HEK293 (cell line): ENCODE measurements around the gene CECR2.
A peak's percentile ranks its signal among the peaks of the same experiment; 100 is the strongest.

Source experiments
- CTCF ChIA-PET: fragments of 350-600 bp; formaldehyde crosslinking; extraction: SDS; loops from one replicate; lab custom pipeline; 2021; ENCODE audit warnings: antibody characterized with exemption; lab: Yijun Ruan, JAX
- POLR2A ChIA-PET: fragments of 300-600 bp; formaldehyde crosslinking; extraction: SDS; loops from one replicate; lab custom pipeline; 2020; ENCODE audit warnings: antibody characterized with exemption, inconsistent platforms; lab: Yijun Ruan, JAX
- H3K27ac ChIP-seq: fragments of 200-500 bp; sonication (Bioruptor generic); 2 replicates; pipeline ENCODE4 v1.5.1; 2014; ENCODE audit warnings: low read depth, low read length, control low read depth, inconsistent platforms; ENCODE audit errors: extremely low read depth
- H3K36me3 ChIP-seq, 2 experiments: fragments of 200-500 bp in 1 of 2; sonication (Bioruptor generic) in 1 of 2; 1 replicate in 1 of 2; 2 replicates in 1 of 2; pipeline ENCODE4 v1.5.1; 2014 to 2017; ENCODE audit warnings: inconsistent platforms in 2 of 2, low read length in 2 of 2; ENCODE audit not compliant: control insufficient read depth in 2 of 2, insufficient read depth in 1 of 2
- H3K4me1 ChIP-seq: fragments of 200-500 bp; sonication (Bioruptor generic); 2 replicates; pipeline ENCODE4 v1.5.1; 2014; ENCODE audit warnings: mild to moderate bottlenecking, low read length, inconsistent platforms; ENCODE audit not compliant: control insufficient read depth, insufficient read depth
- H3K4me3 ChIP-seq: 2 replicates; pipeline ENCODE4 v1.5.1; 2011; ENCODE audit warnings: low read depth, mild to moderate bottlenecking, control low read depth, low read length, moderate library complexity
- H3K9me3 ChIP-seq: fragments of 200-500 bp; sonication (Bioruptor generic); 2 replicates; pipeline ENCODE4 v1.5.1; 2014; ENCODE audit warnings: low read depth, low read length, inconsistent platforms; ENCODE audit not compliant: control insufficient read depth, insufficient read depth
- GLIS1 ChIP-seq: fragments of 450-650 bp; formaldehyde crosslinking; IDR thresholded peaks from 2 replicates; pipeline ENCODE4 v1.5.1; 2016; ENCODE audit warnings: missing biosample characterization, missing genetic modification characterization
- GLIS2 ChIP-seq: fragments of 450-650 bp; formaldehyde crosslinking; IDR thresholded peaks from 2 replicates; pipeline ENCODE4 v1.5.1; 2016; ENCODE audit warnings: missing biosample characterization, missing genetic modification characterization
- KLF16 ChIP-seq: fragments of 450-650 bp; formaldehyde crosslinking; IDR thresholded peaks from 2 replicates; pipeline ENCODE4 v1.5.1; 2017; ENCODE audit warnings: missing biosample characterization, missing genetic modification characterization
- SETDB1 ChIP-seq: IDR thresholded peaks from one replicate; pipeline ENCODE4 v1.6.1; 2017; ENCODE audit warnings: mild to moderate bottlenecking, low read length, moderate library complexity, mixed read lengths; ENCODE audit not compliant: insufficient read length
- SP2 ChIP-seq: fragments of 450-650 bp; formaldehyde crosslinking; IDR thresholded peaks from 2 replicates; pipeline ENCODE4 v1.5.1; 2016; ENCODE audit warnings: missing biosample characterization, missing genetic modification characterization
- ZFHX2 ChIP-seq: fragments of 450-650 bp; formaldehyde crosslinking; conservative IDR thresholded peaks from 2 replicates; pipeline ENCODE4 v1.5.1; 2016; ENCODE audit warnings: missing biosample characterization, missing genetic modification characterization
- ZNF19 ChIP-seq: fragments of 450-650 bp; formaldehyde crosslinking; IDR thresholded peaks from 2 replicates; pipeline ENCODE4; 2016; ENCODE audit warnings: missing biosample characterization, missing genetic modification characterization, low read depth
- ZNF223 ChIP-seq: fragments of 450-650 bp; formaldehyde crosslinking; IDR thresholded peaks from 2 replicates; pipeline ENCODE4 v1.5.1; 2016; ENCODE audit warnings: missing biosample characterization, missing genetic modification characterization
- ZNF24 ChIP-seq: fragments of 450-650 bp; formaldehyde crosslinking; IDR thresholded peaks from 2 replicates; pipeline ENCODE4 v1.5.1; 2016; ENCODE audit warnings: missing biosample characterization, missing genetic modification characterization
- ZNF248 ChIP-seq: fragments of 450-650 bp; formaldehyde crosslinking; IDR thresholded peaks from 2 replicates; pipeline ENCODE4 v1.5.1; 2017; ENCODE audit warnings: missing biosample characterization, missing genetic modification characterization
- ZNF274 ChIP-seq, 2 experiments: fragments of 200-500 bp in 1 of 2; fragments of 450-650 bp in 1 of 2; sonication (Bioruptor generic) in 1 of 2; formaldehyde crosslinking in 1 of 2; IDR thresholded peaks; 2 replicates each; pipeline versions ENCODE4 v1.5.1 to v1.6.1; 2014 to 2016; ENCODE audit warnings: borderline replicate concordance in 1 of 2, inconsistent platforms in 1 of 2, low read length in 1 of 2, missing biosample characterization in 1 of 2, missing genetic modification characterization in 1 of 2
- ZNF302 ChIP-seq: fragments of 450-650 bp; formaldehyde crosslinking; IDR thresholded peaks from 2 replicates; pipeline ENCODE4 v1.5.1; 2016; ENCODE audit warnings: missing biosample characterization, missing genetic modification characterization, low read depth
- ZNF350 ChIP-seq: fragments of 450-650 bp; formaldehyde crosslinking; IDR thresholded peaks from 2 replicates; pipeline ENCODE4 v1.5.0; 2017; ENCODE audit warnings: missing biosample characterization, mild to moderate bottlenecking, missing genetic modification characterization
- ZNF423 ChIP-seq: fragments of 450-650 bp; formaldehyde crosslinking; IDR thresholded peaks from 2 replicates; pipeline ENCODE4 v1.5.1; 2016; ENCODE audit warnings: missing biosample characterization, missing genetic modification characterization
- ZNF514 ChIP-seq: fragments of 450-650 bp; formaldehyde crosslinking; IDR thresholded peaks from 2 replicates; pipeline ENCODE4 v1.5.1; 2016; ENCODE audit warnings: missing biosample characterization, missing genetic modification characterization
- ZNF549 ChIP-seq: fragments of 450-650 bp; IDR thresholded peaks from 2 replicates; pipeline ENCODE4 v1.5.1; 2018; ENCODE audit warnings: missing biosample characterization, missing genetic modification characterization, mild to moderate bottlenecking, inconsistent platforms, moderate library complexity
- ZNF658 ChIP-seq: fragments of 450-650 bp; formaldehyde crosslinking; IDR thresholded peaks from 2 replicates; pipeline ENCODE4; 2016; ENCODE audit warnings: missing biosample characterization, missing genetic modification characterization
- TF ChIP-seq, protein P1 (sequence below): fragments of 450-650 bp; formaldehyde crosslinking; conservative IDR thresholded peaks from 2 replicates; pipeline ENCODE4 v1.5.1; 2016; ENCODE audit warnings: low read depth, missing biosample characterization, missing genetic modification characterization
- TF ChIP-seq, protein P2 (sequence below): fragments of 450-650 bp; formaldehyde crosslinking; IDR thresholded peaks from 2 replicates; pipeline ENCODE4 v1.5.1; 2016; ENCODE audit warnings: missing biosample characterization, missing genetic modification characterization
- TF ChIP-seq, protein P3 (sequence below): fragments of 450-650 bp; formaldehyde crosslinking; IDR thresholded peaks from 2 replicates; pipeline ENCODE4 v1.5.1; 2016; ENCODE audit warnings: missing biosample characterization, missing genetic modification characterization
- TF ChIP-seq, protein P4 (sequence below): fragments of 450-650 bp; formaldehyde crosslinking; IDR thresholded peaks from 2 replicates; pipeline ENCODE4 v1.5.1; 2016; ENCODE audit warnings: missing biosample characterization, missing genetic modification characterization

CECR2 gene

DNA sequence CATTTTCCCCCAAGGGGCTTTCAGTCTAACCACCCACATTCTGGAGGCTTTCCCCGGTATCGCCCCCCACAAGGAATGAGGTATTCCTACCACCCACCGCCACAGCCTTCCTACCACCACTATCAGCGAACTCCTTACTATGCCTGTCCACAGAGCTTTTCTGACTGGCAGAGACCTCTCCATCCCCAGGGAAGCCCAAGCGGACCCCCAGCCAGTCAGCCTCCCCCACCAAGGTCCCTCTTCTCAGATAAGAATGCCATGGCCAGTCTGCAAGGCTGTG lies 179.4 kb downstream of the CECR2 start:
- CTCF ChIA-PET: interaction anchor here (1.3 kb wide), 1 partner anchor 10 kb away, joined by 3 read pairs; no protein-coding TSS in a partner anchor
- POLR2A ChIA-PET: no interaction called here
- H3K36me3 ChIP-seq: peaks cover 24 to 63% of the 10 kb centered on the region in 2 experiments; a peak in 2 of 3 replicates

DNA sequence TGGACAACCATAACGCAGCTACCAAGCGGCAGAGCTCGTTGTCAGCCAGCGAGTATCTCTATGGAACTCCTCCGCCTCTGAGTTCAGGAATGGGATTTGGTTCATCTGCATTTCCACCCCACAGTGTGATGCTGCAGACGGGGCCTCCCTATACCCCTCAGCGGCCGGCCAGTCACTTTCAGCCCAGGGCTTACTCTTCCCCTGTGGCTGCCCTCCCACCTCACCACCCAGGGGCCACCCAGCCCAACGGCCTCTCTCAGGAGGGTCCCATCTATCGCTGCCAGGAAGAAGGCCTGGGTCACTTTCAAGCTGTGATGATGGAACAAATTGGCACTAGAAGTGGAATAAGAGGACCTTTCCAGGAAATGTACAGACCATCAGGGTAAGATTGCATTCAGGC lies 179.9 kb downstream of the CECR2 start:
- no peak overlapping the region for H3K4me3 ChIP-seq
- H3K4me1 ChIP-seq: no peaks in the 10 kb centered on the region
- TF ChIP-seq KLF16 (no peak), ZNF274 (IDR thresholded peaks at IDR 0.05; ENCODE audit: low read length) (no peak), ZNF274 (tag by site-specific recombination; IDR thresholded peaks at IDR 0.05; ENCODE audit: borderline replicate concordance) (no peak), ZFHX2 (tag by site-specific recombination) (no peak), ZNF223 (no peak), ZNF350 (tag by site-specific recombination) (no peak), ZNF19 (tag by site-specific recombination) (no peak), ZNF248 (no peak), ZNF302 (no peak), SP2 (no peak), ZNF549 (tag by site-specific recombination) (no peak), ZNF24 (tag by site-specific recombination) (no peak), ZNF514 (tag by site-specific recombination) (no peak), SETDB1 (no peak)
- TF ChIP-seq, protein P1, sequence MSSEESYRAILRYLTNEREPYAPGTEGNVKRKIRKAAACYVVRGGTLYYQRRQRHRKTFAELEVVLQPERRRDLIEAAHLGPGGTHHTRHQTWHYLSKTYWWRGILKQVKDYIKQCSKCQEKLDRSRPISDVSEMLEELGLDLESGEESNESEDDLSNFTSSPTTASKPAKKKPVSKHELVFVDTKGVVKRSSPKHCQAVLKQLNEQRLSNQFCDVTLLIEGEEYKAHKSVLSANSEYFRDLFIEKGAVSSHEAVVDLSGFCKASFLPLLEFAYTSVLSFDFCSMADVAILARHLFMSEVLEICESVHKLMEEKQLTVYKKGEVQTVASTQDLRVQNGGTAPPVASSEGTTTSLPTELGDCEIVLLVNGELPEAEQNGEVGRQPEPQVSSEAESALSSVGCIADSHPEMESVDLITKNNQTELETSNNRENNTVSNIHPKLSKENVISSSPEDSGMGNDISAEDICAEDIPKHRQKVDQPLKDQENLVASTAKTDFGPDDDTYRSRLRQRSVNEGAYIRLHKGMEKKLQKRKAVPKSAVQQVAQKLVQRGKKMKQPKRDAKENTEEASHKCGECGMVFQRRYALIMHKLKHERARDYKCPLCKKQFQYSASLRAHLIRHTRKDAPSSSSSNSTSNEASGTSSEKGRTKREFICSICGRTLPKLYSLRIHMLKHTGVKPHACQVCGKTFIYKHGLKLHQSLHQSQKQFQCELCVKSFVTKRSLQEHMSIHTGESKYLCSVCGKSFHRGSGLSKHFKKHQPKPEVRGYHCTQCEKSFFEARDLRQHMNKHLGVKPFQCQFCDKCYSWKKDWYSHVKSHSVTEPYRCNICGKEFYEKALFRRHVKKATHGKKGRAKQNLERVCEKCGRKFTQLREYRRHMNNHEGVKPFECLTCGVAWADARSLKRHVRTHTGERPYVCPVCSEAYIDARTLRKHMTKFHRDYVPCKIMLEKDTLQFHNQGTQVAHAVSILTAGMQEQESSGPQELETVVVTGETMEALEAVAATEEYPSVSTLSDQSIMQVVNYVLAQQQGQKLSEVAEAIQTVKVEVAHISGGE (tag by site-specific recombination): no peak
- TF ChIP-seq, protein P2, sequence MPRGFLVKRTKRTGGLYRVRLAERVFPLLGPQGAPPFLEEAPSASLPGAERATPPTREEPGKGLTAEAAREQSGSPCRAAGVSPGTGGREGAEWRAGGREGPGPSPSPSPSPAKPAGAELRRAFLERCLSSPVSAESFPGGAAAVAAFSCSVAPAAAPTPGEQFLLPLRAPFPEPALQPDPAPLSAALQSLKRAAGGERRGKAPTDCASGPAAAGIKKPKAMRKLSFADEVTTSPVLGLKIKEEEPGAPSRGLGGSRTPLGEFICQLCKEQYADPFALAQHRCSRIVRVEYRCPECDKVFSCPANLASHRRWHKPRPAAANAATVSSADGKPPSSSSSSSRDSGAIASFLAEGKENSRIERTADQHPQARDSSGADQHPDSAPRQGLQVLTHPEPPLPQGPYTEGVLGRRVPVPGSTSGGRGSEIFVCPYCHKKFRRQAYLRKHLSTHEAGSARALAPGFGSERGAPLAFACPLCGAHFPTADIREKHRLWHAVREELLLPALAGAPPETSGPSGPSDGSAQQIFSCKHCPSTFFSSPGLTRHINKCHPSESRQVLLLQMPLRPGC (tag by site-specific recombination): no peak
- TF ChIP-seq, protein P3, sequence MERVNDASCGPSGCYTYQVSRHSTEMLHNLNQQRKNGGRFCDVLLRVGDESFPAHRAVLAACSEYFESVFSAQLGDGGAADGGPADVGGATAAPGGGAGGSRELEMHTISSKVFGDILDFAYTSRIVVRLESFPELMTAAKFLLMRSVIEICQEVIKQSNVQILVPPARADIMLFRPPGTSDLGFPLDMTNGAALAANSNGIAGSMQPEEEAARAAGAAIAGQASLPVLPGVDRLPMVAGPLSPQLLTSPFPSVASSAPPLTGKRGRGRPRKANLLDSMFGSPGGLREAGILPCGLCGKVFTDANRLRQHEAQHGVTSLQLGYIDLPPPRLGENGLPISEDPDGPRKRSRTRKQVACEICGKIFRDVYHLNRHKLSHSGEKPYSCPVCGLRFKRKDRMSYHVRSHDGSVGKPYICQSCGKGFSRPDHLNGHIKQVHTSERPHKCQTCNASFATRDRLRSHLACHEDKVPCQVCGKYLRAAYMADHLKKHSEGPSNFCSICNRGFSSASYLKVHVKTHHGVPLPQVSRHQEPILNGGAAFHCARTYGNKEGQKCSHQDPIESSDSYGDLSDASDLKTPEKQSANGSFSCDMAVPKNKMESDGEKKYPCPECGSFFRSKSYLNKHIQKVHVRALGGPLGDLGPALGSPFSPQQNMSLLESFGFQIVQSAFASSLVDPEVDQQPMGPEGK (tag by site-specific recombination): no peak
- TF ChIP-seq, protein P4, sequence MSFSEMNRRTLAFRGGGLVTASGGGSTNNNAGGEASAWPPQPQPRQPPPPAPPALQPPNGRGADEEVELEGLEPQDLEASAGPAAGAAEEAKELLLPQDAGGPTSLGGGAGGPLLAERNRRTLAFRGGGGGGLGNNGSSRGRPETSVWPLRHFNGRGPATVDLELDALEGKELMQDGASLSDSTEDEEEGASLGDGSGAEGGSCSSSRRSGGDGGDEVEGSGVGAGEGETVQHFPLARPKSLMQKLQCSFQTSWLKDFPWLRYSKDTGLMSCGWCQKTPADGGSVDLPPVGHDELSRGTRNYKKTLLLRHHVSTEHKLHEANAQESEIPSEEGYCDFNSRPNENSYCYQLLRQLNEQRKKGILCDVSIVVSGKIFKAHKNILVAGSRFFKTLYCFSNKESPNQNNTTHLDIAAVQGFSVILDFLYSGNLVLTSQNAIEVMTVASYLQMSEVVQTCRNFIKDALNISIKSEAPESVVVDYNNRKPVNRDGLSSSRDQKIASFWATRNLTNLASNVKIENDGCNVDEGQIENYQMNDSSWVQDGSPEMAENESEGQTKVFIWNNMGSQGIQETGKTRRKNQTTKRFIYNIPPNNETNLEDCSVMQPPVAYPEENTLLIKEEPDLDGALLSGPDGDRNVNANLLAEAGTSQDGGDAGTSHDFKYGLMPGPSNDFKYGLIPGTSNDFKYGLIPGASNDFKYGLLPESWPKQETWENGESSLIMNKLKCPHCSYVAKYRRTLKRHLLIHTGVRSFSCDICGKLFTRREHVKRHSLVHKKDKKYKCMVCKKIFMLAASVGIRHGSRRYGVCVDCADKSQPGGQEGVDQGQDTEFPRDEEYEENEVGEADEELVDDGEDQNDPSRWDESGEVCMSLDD (tag by site-specific recombination): no peak
- H3K36me3 ChIP-seq: peaks cover 24 to 60% of the 10 kb centered on the region in 2 experiments; a peak in 2 of 3 replicates
- CTCF ChIA-PET: interaction anchor here (1.3 kb wide), 1 partner anchor 9 kb away, joined by 3 read pairs; no protein-coding TSS in a partner anchor
- POLR2A ChIA-PET: no interaction called here
- no peak overlapping the region for H3K27ac ChIP-seq
- no peaks in the 10 kb centered on the region for H3K9me3 ChIP-seq

More for the DNA sequence above, 179.4 kb downstream of the CECR2 start:
- no peaks in the 10 kb centered on the region for H3K9me3 ChIP-seq
- H3K4me1 ChIP-seq: no peaks in the 10 kb centered on the region
- TF ChIP-seq GLIS2 (tag by site-specific recombination) (0 out of 2 replicates have a peak, but pooled peaks have one; percentile 16), GLIS1 (peak; percentile 92), ZNF658 (tag by site-specific recombination) (no peak), ZNF423 (tag by site-specific recombination) (no peak)
- no peak overlapping the region for H3K4me3 ChIP-seq
- H3K27ac ChIP-seq: no peak overlapping the region
